H1 (cell line): ENCODE measurements around the gene GPC2. TPM values are rescaled to one million over a fixed set of nuclear protein-coding genes. Genes with fewer than 3 reads are reported as not detected.

Source experiments
- CREB1 ChIP-seq: IDR thresholded peaks from 2 replicates; pipeline ENCODE4 v1.6.1; 2012; ENCODE audit warnings: inconsistent platforms
- EP300 ChIP-seq, 2 experiments: IDR thresholded peaks; 1 replicate in 1 of 2; 2 replicates in 1 of 2; pipeline ENCODE4 v1.6.1; 2011 to 2012; ENCODE audit warnings: low read depth in 2 of 2, low read length in 2 of 2, mild to moderate bottlenecking in 2 of 2, borderline replicate concordance in 1 of 2, inconsistent platforms in 1 of 2, moderate library complexity in 1 of 2
- KDM4A ChIP-seq: IDR thresholded peaks from one replicate; pipeline ENCODE4 v1.7.1; 2012; ENCODE audit warnings: low read depth, mild to moderate bottlenecking, moderate library complexity, low read length, inconsistent platforms; ENCODE audit not compliant: severe bottlenecking
- SRF ChIP-seq: IDR thresholded peaks from 2 replicates; pipeline ENCODE4 v1.6.1; 2011; ENCODE audit warnings: mild to moderate bottlenecking, low read depth, low read length, moderate library complexity
- TBP ChIP-seq: IDR thresholded peaks from 2 replicates; pipeline ENCODE4 v1.6.1; 2011; ENCODE audit warnings: low read depth, low read length, improper control_type of control experiment
- TCF12 ChIP-seq: IDR thresholded peaks from 2 replicates; pipeline ENCODE4 v1.6.1; 2011; ENCODE audit warnings: low read depth, mild to moderate bottlenecking, low read length
- polyA plus RNA-seq, 7 experiments: library from polyadenylated mRNA; depleted of rRNA in 3 of 7; stranded (reverse) in 5 of 7; unstranded in 2 of 7; fragments of >200 nt in 5 of 7; fragments of 200-250 nt in 2 of 7; gene quantifications; 1 replicate in 5 of 7; 2 replicates in 1 of 7; 4 replicates in 1 of 7; pipeline versions ENCODE4 v1.2.1 to v1.2.3, GENCODE V29; 2011 to 2013; ENCODE audit warnings: missing spikeins in 2 of 7, mixed read lengths in 2 of 7
- total RNA-seq: library from RNA; stranded (reverse); fragmentation: NEBNext Ultra II Directional; extraction: Animal tissue kit (Norgen Biotek cat#: 25700); gene quantifications from 2 replicates; pipeline ENCODE4 v1.2.1, GENCODE V29; 2021
- TF ChIP-seq, protein P1 (sequence below): IDR thresholded peaks from 2 replicates; pipeline ENCODE4 v1.6.1; 2012; ENCODE audit warnings: inconsistent platforms

GPC2 gene
- total and polyA plus RNA-seq, 2 of the 8 experiments (the other 6 are each of a cell fraction or from before 2014, with no cell fraction given): 25.3 to 44.8 TPM

DNA sequence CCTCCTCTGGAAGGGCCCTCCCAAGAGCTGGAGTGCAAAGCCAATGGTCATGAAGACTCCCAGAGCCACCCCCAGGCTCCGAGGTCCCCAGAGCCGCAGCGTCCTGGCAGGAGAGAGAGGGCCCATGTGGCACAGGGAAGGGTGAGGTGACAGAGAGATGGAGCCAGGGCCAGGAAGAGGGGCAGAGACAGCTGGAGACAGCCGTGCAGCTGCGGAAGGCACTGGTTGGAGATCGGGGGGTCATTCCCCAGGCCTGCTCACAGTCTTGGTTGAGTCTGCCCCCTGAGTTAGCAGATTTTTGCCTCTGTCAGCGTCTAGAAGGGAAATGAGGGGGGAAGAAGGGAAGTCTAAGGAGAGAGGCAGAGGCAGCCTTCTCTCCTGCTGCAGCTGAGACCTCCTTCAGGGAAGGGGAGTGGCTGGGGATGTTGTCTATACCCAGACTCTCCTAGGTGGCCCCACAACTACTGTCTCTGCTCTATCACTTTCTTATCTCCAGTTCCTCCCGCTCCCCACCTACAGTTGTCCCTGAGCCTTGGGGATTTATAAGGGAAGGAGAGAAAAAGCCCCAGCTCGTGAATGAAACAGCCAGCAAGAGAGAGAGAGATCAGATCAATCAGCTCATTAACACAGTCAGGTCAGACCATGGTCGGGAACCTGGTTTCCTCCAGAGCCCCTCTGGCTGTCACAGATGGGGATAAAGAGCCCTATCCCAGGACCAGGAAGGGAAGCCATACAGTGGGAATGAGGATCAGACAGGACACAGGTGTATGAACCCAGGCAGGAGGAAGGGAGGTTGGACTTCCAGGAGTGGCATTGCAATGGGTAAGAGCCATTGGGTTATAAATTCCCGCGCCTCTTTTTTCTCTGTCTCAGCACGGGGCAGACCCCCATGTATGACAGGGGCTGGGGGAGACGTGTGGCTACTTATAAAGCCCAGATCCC is 9.9 kb downstream of the GPC2 start (continued):
- TF ChIP-seq EP300 (IDR thresholded peaks at IDR 0.05; ENCODE audit: borderline replicate concordance in 1 of 2, low read depth in 2 of 2, low read length in 2 of 2) (no peak), TBP (no peak), CREB1 (no peak), TCF12 (no peak), KDM4A (no peak), SRF (no peak)
- TF ChIP-seq, protein P1, sequence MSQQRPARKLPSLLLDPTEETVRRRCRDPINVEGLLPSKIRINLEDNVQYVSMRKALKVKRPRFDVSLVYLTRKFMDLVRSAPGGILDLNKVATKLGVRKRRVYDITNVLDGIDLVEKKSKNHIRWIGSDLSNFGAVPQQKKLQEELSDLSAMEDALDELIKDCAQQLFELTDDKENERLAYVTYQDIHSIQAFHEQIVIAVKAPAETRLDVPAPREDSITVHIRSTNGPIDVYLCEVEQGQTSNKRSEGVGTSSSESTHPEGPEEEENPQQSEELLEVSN: no peak
